ENCODE data around the gene NHERF2. TPM values are rescaled to one million over a fixed set of nuclear protein-coding genes. Genes with fewer than 3 reads are reported as not detected.

NHERF2 gene
- total and polyA plus RNA-seq, 9 of the 15 experiments (the other 6 are each of a cell fraction or from before 2014, with no cell fraction given), result 0.15 to 42.0 (median 12.5) TPM

DNA sequence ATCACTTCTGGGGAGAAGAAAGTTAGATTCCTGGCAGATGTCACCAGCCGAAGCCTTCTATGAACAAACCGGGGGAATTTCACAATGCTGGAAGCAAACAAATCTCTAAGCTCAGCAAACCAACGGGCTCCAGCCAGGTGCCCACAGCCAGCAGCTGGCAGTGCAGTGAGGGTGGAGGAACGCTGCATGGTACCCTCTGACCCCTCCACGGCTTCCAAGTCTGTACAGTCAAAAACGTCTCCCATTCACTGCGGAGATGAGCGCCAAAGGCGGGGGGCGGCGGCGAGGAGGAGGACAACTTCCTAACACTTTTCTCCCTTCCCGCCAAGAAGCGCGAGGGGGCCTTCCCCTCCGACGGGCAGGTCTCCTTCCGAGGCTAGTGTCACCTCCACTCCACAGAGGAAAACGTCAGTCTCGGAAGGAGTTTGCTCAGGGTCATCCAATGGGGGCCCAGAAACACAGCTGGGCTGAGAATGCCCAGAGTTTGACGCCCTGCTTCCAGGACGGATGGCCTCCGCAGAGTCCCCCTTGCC, 18.0 kb upstream of the NHERF2 start (continued):
- TF ChIP-seq MXI1 (IDR thresholded peaks at IDR 0.05; ENCODE audit: low read depth, low read length) (no peak), ZNF668 (CRISPR knock-in tag; IDR thresholded peaks at IDR 0.05) (no peak), CGGBP1 (CRISPR knock-in tag; IDR thresholded peaks at IDR 0.05) (no peak), EHMT2 (IDR thresholded peaks at IDR 0.05) (no peak), HMG20A (CRISPR knock-in tag; conservative IDR thresholded peaks at IDR 0.05) (no peak), L3MBTL2 (IDR thresholded peaks at IDR 0.05) (peak; percentile 96), NFATC3 (IDR thresholded peaks at IDR 0.05) (no peak), ZNF655 (CRISPR knock-in tag; IDR thresholded peaks at IDR 0.05) (no peak), PHB (CRISPR knock-in tag; IDR thresholded peaks at IDR 0.05) (no peak), MAZ (CRISPR knock-in tag; conservative IDR thresholded peaks at IDR 0.05 in 1 of 2, IDR thresholded peaks at IDR 0.05 in 1 of 2) (peak in 1 of 2 experiments; percentile 49; a peak in 1 of 4 replicates), SREBF1 (IDR thresholded peaks at IDR 0.05; ENCODE audit: borderline replicate concordance, low read depth, low read length) (no peak), NR2C2 (CRISPR knock-in tag; IDR thresholded peaks at IDR 0.05) (no peak), NR2C2 (tag; IDR thresholded peaks at IDR 0.05) (peak; percentile 37), SIN3A (IDR thresholded peaks at IDR 0.05; ENCODE audit: borderline replicate concordance in 2 of 2, control insufficient read depth in 1 of 2, low read depth in 2 of 2, low read length in 2 of 2) (peak in 1 of 2 experiments; percentile 62; a peak in 1 of 4 replicates), CXXC5 (CRISPR knock-in tag; IDR thresholded peaks at IDR 0.05) (no peak; the same call in 1 of the 2 replicates), ZBTB33 (CRISPR knock-in tag; IDR thresholded peaks at IDR 0.05) (0 out of 2 replicates have a peak, but pooled peaks have one; percentile 10), ETV5 (CRISPR knock-in tag; IDR thresholded peaks at IDR 0.05; ENCODE audit: low read depth) (no peak), IRF2 (CRISPR knock-in tag; IDR thresholded peaks at IDR 0.05) (peak; percentile 7; the same call in 1 of the 2 replicates), RBFOX2 (IDR thresholded peaks at IDR 0.05; ENCODE audit: low read depth, low read length) (no peak), SP1 (CRISPR knock-in tag; IDR thresholded peaks at IDR 0.05) (peak; percentile 40; the same call in 1 of the 2 replicates), KDM2B (CRISPR knock-in tag; IDR thresholded peaks at IDR 0.05) (no peak), FOXK1 (CRISPR knock-in tag; IDR thresholded peaks at IDR 0.05; ENCODE audit: borderline replicate concordance) (peak; percentile 83; the same call in 1 of the 2 replicates), NCOR1 (IDR thresholded peaks at IDR 0.05) (no peak), SMARCE1 (IDR thresholded peaks at IDR 0.05) (0 out of 2 replicates have a peak, but pooled peaks have one; percentile 11)
- TF ChIP-seq, protein P1, sequence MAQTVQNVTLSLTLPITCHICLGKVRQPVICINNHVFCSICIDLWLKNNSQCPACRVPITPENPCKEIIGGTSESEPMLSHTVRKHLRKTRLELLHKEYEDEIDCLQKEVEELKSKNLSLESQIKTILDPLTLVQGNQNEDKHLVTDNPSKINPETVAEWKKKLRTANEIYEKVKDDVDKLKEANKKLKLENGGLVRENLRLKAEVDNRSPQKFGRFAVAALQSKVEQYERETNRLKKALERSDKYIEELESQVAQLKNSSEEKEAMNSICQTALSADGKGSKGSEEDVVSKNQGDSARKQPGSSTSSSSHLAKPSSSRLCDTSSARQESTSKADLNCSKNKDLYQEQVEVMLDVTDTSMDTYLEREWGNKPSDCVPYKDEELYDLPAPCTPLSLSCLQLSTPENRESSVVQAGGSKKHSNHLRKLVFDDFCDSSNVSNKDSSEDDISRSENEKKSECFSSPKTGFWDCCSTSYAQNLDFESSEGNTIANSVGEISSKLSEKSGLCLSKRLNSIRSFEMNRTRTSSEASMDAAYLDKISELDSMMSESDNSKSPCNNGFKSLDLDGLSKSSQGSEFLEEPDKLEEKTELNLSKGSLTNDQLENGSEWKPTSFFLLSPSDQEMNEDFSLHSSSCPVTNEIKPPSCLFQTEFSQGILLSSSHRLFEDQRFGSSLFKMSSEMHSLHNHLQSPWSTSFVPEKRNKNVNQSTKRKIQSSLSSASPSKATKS (CRISPR knock-in tag; IDR thresholded peaks at IDR 0.05), result no peak

Measured in K562 (cell line).